HG03025 (cell line): ENCODE results near the gene DPM3.
"Not testable (repeated sequence)": the region's sequence is repeated elsewhere in the genome, so short reads cannot be mapped to it uniquely, and the experiment has no call there.

Experiments used
- ATAC-seq: cut with Tn5 transposase; IDR thresholded peaks from one replicate; pipeline ENCODE4 v1.9.1; 2021; ENCODE audit warnings: mild to moderate bottlenecking, moderate library complexity; ENCODE audit not compliant: unreplicated experiment, low FRiP score

Gene DPM3

DNA sequence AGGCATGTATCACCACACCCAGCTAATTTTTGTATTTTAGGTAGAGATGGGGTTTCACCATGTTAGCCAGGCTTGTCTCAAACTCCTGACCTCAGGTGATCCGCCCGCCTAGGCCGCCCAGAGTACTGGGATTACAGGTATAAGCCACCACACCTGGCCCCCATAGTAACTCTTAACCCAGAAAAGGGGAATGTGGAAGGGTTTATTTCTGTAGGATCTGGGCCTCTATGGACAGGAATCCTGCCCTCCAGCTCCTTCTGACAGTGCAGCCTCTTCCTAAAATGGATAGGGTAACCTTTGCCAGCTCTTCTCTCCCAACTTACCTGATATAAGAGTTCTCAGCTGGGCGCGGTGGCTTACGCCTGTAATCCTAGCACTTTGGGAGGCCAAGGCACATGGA is 22.3 kb upstream of the DPM3 start:
- not testable (repeated sequence) for ATAC-seq

DNA sequence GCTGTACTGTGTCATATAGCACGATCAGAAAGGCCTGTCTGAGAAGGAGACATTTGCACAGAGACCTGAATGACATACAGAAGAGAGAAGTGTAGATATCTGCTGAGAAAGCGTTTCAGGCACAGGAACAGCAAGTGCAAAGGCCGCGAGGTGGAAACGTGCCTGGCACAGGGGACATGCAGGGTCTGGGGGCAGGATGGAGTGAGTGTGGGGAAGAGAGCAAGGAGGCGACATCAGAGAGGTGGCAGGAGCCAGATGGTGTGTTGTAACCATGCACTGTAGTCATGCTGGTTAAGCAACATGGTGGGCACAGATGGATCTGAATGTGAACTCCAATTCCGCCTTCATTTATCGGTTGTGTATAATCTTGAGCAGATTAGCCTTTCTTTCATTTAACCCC is 19.8 kb upstream of the DPM3 start:
- ATAC-seq = no peak

DNA sequence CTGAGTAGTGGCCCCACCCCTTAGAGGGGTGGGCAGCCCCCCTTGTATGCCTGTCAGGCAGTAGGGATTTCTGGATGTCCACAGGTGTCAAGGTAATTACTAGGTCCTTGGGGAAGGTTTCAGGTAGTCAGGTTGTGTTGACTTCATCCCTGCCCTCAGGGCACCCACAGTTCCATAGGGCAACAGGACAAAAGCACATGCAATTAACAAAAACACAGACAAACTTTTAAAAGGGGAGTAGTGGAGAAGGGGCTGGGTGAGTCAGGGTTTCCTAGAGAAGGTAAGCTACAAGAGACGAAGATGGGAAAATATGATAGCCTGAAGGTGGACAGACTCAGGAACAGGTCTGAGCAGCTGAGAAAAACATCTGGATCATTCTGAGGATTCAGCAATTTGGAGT is 18.7 kb upstream of the DPM3 start:
- no peak for ATAC-seq

DNA sequence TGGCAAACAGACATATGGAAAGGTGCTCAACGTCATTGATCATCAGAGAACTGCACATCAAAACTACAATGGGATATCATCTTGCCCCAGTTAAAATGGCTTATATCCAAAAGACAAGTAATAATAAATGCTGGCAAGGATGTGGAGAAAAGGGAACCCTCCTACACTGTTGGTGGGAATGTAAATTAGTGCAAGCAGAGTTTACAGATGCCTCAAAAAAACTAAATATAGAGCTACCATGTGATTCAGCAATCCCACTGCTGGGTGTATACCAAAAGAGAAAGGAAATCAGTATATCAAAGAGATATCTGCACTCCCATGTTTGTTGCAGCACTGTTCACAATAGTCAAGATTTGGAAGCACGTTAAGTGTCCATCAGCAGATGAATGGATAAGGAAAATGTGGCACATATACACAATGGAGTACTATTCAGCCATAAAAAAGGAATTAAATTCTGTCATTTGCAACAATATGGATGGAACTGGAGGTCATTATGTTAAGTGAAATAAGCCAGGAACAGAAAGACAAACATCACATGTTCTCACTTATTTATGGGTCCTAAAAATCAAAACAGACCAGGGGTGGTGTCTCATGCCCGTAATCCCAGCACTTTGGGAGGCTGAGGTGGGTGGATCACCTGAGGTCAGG is 15.8 kb upstream of the DPM3 start:
- ATAC-seq = not testable (repeated sequence)

DNA sequence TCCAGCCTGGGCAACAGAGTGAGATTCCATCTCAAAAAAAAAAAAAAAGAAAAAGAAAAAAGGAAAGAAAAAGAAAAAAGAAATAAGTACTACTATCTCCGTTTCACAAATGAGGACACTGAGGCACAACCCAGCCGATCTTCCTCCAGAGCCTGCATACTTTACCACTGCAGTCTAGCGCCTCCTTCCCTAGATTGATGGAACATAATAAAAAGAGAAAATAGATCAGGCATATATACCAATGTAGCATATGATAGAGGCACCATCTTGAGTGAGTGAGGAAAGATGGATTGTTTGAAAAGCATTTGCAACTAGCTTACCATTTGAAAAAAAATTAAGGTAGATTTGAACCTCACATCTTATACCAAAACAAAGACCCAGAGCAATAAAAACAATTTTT is 5.2 kb upstream of the DPM3 start:
- no peak for ATAC-seq

DNA sequence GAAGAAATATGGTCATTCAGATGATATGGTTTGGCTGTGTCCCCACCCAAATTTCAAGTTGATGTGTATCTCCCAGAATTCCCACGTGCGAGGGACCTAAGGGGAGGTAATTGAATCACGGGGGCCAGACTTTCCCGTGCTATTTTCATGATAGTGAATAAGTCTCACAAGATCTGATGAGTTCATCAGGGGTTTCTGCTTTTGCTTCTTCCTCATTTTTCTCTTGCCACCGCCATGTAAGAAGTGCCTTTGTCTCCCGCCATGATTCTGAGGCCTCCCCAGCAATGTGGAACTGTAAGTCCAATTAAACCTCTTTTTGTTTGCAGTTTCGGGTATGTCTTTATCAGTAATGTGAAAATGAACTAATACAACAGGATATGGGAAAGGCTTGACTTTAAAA is 1.4 kb upstream of the DPM3 start:
- ATAC-seq = no peak

DNA sequence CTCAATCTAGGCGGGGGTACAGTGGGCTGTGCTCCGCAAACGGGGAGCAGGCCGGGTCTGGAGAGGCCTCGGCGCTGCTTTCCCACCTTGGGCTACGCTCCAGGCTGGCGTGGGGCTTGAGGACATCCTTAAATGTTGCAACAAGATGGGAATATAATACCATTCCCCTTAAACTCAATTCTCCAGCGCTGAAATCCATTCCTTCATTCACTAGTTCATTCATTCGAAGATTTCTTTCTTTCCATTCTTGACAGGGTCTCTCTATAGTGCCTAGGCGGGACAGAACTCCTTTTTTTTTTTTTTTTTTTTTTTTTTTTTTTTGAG is 261 bp upstream of the DPM3 start:
- no peak for ATAC-seq

DNA sequence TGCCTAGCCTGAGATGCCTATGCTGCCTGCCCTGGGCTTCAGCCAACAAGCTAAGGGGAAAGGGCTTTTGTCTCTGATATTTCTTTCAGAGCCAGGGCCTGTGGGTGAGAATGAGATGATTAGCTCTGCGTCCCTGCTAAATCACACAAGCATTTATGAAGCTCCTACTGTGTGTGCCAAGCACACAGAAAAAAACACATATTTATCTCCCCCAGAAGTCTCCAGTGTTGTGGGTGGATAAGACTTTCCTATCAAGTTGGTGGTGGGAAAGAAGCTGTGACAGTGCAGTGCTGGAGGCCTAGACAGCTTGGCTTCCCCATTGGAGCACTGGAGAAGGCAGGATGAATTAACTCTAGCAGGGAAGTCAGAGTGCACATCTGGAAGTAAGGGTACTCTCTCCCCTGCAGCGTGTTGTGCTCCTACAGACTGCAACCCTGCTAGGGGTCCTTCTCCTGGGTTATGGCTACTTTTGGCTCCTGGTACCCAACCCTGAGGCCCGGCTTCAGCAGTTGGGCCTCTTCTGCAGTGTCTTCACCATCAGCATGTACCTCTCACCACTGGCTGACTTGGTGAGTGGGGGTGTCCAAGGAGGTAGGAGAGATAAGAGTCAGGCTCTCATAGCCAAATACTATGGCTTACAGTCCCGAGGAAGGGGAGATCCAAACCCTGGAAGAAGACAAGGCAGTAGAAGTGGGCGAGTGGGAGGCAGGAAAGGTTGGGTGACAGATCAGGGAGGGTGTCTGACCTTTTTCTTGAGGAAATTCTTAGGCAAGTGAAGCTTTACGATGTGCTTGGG is 3.0 kb downstream of the DPM3 start:
- ATAC-seq = no peak

DNA sequence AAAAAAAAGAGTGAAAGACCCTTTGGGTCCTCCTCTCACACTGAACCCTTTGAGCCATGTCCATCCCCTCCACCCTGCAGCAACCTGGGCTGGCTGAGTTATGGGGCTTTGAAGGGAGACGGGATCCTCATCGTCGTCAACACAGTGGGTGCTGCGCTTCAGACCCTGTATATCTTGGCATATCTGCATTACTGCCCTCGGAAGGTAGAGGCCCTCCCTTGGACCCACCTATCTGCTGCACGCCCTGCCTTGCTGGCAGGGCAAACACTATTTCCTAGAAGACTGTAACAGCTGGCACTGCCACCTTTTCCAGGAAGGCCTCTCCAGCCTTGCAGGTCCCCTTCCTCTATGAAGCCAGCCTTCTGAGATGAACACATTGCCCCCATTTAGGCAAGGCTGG is 3.6 kb downstream of the DPM3 start:
- no peak for ATAC-seq

DNA sequence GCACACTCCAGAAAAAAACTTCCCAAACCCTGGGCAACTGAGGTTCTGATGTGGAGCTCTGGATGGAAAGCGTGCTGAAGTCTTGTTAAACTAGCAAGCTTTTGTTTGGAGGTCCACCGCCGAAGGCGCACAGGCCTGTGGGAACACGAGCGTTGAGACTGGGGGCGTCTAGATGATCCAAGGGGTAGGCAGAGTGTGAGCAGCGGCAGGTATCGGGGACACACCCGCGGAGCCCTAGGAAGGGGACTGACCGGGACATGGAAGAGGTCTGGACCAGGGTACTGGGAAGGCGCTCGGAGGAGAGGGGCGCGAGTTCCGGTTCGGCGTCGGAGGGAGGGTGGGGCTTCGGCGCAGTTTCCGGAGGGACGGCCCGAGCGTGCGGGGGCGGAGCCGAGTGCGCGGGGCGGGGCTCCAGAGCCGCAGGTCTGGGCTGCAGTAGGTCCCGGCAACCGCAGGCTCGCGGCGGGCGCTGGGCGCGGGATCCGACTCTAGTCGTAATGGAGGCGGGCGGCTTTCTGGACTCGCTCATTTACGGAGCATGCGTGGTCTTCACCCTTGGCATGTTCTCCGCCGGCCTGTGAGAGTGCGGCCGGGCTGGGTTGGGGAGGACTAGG is 4.8 kb downstream of the DPM3 start, which contains the start of gene SLC50A1:
TSS of gene SLC50A1 (plus strand) at position 438 of the 614 bp plus-strand sequence. CDS start at position 498, 60 bp downstream.
- ATAC-seq = peak; percentile 59

DNA sequence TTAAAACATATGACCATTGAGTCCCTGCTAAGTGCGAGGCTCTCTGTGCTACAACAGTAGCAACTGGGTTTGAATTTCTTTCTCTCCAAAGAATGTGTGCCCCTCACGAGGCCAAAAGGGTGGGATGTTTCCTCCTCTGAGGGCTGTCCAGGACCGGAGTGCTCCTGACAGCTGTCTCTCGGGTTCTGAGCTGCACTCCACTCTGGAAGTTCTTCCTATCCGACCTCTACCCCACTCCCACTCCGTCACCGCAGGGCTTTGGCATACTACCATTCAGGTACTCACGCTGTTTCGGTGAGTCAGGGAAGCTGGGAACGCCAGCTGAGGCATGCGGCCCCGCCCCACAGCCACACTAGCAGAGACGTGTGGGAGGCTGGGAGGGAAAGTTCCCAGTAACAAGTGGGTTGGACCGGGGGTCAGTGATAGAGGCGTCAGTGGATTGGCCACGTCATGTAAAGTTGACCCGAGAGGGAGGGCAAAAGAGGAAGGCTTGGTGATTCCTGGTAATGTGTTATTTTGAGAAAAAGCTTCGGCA is 5.4 kb downstream of the DPM3 start:
- no peak for ATAC-seq

DNA sequence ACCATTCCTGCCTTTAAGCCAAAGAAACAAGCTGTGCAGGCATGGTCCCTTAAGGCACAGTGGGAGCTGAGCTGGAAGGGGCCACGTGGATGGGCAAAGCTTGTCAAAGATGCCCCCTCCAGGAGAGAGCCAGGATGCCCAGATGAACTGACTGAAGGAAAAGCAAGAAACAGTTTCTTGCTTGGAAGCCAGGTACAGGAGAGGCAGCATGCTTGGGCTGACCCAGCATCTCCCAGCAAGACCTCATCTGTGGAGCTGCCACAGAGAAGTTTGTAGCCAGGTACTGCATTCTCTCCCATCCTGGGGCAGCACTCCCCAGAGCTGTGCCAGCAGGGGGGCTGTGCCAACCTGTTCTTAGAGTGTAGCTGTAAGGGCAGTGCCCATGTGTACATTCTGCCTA is 6.0 kb downstream of the DPM3 start:
- no peak for ATAC-seq

DNA sequence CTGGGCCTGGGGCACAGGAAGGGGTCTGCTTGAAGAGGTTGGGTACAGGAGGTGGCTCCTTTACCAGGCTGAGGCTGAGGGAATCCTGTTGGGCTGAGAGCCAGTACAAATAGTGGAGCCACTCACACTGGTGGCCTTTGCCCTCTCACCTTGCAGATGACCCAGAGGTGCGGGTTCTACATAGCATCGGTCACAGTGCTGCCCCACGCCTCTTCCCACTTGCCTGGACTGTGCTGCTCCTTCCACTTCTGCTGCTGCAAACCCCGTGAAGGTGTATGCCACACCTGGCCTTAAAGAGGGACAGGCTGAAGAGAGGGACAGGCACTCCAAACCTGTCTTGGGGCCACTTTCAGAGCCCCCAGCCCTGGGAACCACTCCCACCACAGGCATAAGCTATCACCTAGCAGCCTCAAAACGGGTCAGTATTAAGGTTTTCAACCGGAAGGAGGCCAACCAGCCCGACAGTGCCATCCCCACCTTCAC is 6.5 kb downstream of the DPM3 start:
- no peak for ATAC-seq

DNA sequence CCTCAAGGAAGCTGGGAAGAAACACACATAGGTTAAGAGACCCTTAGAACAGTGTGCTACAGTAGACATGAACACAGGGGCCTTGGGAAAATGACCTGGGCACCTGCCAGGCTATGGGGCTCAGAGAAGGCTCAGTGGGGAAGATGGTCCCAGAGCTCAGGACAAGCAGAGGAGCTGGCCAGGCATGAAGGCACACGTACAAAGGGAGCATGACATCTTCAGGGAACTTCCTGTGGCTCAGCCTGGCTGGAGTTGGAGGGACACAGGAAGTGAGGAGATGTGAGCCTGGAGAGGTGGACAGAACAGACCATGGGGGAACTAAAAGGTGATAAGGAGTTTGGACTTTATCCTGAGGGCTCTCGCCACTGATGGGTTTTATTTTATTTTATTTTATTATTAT is 8.5 kb downstream of the DPM3 start:
- ATAC-seq = no peak

DNA sequence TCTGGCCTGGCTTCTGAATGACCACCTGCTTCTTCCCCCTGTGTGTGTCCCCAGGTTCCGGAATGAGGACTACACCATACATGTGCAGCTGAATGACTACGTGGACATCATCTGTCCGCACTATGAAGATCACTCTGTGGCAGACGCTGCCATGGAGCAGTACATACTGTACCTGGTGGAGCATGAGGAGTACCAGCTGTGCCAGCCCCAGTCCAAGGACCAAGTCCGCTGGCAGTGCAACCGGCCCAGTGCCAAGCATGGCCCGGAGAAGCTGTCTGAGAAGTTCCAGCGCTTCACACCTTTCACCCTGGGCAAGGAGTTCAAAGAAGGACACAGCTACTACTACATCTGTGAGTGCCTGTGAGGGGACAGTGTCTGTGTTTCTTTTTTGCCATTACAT is 9.0 kb downstream of the DPM3 start:
- no peak for ATAC-seq

DNA sequence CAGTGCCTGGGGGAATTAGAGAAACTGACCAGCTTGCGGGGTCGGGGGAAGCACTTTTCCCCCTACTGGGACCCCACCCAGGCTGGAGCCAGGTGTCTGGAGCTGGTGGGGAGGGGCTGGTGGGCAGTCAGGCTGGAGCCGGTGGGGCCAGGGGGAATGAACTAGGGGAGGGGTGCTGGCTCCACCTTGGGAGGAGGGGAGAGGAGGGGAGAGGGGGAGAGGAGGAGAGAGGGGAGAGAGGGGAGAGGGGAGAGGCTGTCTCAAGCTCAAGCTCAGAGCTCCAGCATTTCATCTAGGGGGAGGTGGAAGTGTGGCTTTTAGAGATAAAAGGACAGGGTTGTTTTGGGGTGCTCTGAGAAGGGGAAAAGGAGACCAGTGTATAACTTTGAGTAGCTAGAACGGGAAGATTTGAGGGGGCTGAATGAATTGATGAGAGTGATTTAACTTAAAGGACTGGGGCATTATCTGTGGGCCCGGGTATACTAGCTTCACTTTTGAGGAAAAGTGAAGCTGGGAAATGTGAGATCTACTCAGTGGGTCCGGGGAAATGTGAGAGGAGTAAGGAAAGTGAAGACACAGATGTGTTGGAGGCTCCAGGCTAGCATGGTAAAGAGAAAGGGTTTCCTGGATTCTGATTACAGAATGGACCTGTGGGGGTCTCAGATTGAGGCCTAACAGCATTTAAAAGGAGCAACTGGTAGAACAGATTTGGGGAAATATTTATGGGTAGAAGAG is 9.9 kb downstream of the DPM3 start:
- no peak for ATAC-seq

DNA sequence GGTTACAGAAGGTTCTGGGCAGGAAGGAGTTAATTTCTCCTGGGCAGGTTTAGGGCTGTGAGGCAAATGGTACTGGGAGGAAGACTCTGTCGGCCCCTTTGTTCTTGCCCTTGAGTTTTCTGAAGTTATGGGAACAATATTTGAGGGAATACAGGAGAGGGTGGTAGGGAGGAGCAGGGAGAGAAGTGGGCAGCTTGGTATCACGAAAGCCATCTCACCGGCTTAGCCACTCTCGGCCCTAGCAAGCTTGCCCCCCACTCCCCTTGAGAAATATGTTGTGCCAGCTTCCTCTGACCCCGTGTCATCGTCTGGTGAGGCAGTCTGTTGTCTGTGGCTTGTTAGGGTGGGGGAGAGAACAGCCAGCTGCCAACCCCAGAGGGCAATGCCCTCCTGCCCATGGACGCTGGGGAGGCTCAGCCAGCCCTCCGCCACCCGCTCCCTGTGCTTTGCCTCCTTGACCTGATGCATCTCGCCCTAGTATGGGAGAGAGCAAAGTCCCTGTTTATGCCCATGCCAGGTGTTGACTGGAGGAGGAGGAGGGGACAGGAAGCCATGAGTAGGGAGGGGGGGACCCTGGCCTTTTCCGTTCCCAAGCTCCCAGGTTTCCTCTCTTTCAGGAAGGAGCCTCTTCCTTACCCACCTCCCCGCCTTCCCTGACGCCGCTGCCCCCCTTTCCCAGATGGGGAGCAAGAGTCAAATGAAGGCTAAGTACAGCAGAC is 11.4 kb downstream of the DPM3 start:
- ATAC-seq = no peak

DNA sequence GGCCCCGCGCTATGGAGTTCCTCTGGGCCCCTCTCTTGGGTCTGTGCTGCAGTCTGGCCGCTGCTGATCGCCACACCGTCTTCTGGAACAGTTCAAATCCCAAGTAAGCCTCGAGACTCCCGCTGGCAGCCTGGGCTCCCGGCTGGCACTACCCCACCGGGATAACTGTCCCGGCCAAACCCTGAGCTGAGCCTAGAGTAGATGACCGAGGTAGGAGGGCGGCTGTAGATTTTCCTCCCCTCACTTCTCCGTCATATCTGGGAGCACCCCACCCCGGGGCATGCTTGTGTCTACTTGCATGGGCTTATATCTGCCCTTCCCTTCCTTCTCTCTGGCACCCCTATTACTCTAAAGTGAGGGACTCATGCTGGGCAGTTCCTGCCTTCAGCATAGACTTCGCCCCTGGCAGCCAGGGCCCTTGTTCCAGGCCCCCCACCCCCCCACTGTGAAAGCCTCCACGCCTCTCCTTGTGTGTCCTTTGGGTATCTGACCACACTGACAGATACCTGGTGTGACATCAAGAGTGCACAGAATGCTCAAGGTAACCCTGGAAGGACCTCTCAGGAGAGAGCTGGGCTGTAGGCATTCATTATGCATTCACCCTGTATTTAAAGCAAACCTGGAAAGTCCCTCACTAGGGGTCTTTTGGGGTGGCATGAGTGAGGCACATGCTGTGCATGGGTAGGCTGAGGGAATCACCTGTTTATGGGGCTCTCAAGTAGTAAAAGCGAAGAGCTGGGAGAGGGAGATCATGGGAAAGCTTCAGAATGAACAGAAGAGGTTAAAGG is 12.2 kb downstream of the DPM3 start:
- ATAC-seq = no peak
